GM12892 (cell line): Measurements from ENCODE around the gene FADS6.
"Not testable (repeated sequence)": the region's sequence is repeated elsewhere in the genome, so short reads cannot be mapped to it uniquely, and the experiment has no call there.

Experiments
- DNase-seq: peaks from one replicate; pipeline ENCODE4 v3.0.0; 2011; ENCODE audit not compliant: insufficient read length
- FAIRE-seq: peaks from 2 replicates; lab custom pipeline; 2011; peaks lifted over from hg19 to GRCh38; lab: Jason Lieb, UNC
- POLR2A ChIP-seq: IDR thresholded peaks from 2 replicates; pipeline ENCODE4 v1.6.1; 2011; ENCODE audit warnings: low read depth, low read length, control low read depth
- POLR2AphosphoS5 ChIP-seq: IDR thresholded peaks from 2 replicates; pipeline ENCODE4 v1.6.1; 2011; ENCODE audit warnings: low read depth, low read length, control low read depth
- TAF1 ChIP-seq: IDR thresholded peaks from 2 replicates; pipeline ENCODE4 v1.6.1; 2011; ENCODE audit warnings: low read depth, mild to moderate bottlenecking, control low read depth, low read length, borderline replicate concordance

The FADS6 gene

GRCh38 chr17:74917430-74917829, 24.0 kb upstream of the FADS6 start:
- DNase-seq (no peak), FAIRE-seq (no peak)
- TF ChIP-seq POLR2A (no peak), TAF1 (no peak), POLR2AphosphoS5 (no peak)

DNA sequence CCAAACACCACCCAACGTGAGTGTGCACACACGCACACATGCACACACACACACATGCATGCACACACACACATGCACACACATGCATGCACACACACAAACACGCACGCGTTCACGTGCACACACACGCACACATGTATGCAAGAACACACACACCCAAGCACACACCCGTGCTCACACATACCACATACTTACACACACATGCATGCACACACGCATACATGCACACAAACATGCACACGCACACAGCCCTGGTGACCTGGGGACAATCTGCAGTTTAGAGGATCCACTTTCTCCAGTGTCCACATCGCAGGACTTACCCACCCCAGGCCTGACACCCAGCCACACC, 23.4 kb upstream of the FADS6 start:
- TF ChIP-seq POLR2A: no peak
- no peak for TF ChIP-seq POLR2AphosphoS5
- TF ChIP-seq TAF1: no peak
- DNase-seq (no peak), FAIRE-seq (no peak)

GRCh38 chr17:74916136-74916850, 22.9 kb upstream of the FADS6 start:
- no peak for DNase-seq
- FAIRE-seq: no peak
- TF ChIP-seq POLR2AphosphoS5 (no peak), POLR2A (no peak), TAF1 (no peak)

DNA sequence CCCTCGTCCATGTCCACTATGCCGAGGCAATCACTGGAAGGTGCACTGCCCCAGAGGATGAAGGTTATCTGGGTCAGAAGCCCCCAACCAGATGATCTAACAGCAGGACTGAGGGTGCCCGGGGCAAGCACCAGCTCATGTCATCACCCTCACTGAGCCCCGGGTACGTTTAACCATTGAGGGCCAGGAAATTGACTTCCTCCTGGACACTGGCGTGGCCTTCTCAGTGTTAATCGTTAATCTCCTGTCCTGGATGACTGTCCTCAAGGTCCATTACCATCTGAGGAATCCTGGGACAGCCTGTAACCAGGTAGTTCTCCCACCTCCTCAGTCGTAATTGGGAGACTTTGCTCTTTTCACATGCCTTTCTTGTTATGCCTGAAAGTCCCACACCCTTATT, 18.0 kb upstream of the FADS6 start:
- not testable (repeated sequence) for DNase-seq, FAIRE-seq

GRCh38 chr17:74909097-74909496, 15.7 kb upstream of the FADS6 start:
- DNase-seq, FAIRE-seq: not testable (repeated sequence)

GRCh38 chr17:74907012-74907411, 13.6 kb upstream of the FADS6 start:
- FAIRE-seq (no peak), DNase-seq (no peak)
- TF ChIP-seq TAF1 (no peak), POLR2A (no peak), POLR2AphosphoS5 (no peak)

DNA sequence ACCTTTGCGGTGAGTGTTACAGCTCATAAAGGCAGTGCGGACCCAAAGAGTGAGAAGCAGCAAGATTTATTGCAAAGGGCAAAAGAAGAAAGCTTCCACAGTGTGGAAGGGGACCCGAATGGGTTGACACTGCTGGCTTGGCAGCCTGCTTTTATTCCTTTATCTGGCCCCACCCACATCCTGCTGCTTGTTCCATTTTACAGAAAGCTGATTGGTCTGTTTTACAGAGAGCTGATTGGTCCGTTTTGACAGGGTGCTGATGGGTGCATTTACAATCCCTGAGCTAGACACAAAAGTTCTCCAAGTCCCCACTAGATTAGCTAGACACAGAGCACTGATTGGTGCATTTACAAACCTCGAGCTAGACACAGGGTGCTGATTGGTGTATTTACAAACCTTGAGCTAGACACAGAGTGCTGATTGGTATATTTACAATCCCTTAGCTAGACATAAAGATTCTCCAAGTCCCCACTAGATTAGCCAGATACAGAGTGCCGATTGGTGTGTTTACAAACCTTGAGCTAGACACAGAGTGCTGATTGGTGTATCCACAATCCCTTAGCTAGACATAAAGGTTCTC, 12.9 kb upstream of the FADS6 start:
- FAIRE-seq, DNase-seq: not testable (repeated sequence)

GRCh38 chr17:74904687-74905409, 11.4 kb upstream of the FADS6 start:
- FAIRE-seq (no peak), DNase-seq (no peak)
- TF ChIP-seq TAF1 (no peak), POLR2AphosphoS5 (no peak), POLR2A (no peak)

DNA sequence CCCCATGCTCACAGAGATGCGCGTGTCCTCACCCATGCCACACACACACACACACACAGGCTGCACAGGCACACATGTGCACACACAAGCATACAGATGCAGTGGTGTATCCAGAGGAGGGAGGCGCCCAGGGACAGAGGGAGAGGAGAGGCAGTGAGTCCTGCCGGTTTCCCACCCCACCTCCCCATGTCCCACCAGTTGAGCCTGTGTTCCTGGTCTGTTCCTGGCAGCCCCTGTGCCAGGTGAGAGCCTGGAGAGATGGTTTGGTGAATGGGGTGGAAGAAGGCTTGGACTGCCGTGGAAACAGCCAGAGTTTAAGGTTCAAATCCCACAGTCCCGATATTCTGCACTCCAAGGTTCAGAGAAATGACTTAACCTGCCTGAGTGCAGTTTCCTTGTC, 10.2 kb upstream of the FADS6 start:
- TF ChIP-seq TAF1 (no peak), POLR2A (no peak), POLR2AphosphoS5 (no peak)
- no peak for DNase-seq
- no peak for FAIRE-seq

DNA sequence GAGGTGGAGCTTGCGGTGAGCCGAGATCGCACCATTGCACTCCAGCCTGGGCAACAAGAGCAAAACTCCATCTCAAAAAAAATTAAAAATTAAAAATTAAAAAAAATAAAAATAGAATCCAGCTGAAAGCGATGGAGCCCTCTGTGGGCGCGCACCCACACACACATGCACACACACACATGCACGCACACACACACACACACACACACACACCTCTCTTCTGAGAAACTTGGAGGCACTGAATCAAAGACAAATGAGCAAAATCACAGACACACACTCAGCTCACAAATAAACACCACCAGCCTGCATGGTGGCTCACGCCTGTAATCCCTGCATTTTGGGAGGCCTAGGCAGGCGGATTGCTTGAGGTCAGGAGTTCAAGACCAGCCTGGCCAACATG, 9.6 kb upstream of the FADS6 start:
- no peak for DNase-seq
- TF ChIP-seq POLR2AphosphoS5 (no peak), TAF1 (no peak), POLR2A (no peak)
- no peak for FAIRE-seq

DNA sequence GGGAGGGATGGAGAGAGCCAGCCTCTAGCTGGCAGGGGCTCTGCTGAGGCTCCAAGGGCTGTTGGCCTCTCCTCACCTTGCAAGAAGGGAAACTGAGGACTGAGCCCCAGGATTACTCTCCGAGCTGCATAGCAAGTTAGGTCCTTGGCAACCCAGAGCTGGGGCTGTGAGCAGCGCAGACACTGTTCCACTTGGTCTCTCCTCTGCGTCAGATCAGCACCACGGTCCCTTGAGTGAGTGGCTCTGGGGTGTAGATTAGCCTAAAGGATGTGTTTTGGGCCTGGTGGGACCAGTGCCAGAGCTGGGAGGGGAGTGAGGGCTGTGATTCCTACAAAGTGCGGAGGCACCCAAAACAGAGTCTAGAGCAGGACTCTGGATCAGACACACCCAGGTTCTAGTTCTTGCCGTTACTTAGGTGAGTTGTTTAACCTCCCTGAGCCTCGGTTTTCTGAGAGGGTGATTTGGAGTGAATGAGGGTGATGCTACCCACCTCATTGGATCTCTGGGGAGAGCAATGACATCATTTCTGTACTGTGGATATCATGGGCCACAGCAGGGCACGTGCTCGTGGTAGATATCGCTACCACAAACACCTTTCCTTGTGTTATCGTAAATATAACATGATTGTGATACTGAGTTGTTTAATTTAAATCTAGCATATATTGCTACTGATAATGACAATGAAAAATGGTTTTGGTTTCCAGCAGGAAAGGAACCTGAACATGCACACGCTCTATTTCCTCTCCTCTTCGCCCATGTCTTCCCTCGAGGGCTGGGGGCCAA, 8.1 kb upstream of the FADS6 start:
- no peak for DNase-seq
- no peak for FAIRE-seq
- no peak for TF ChIP-seq TAF1
- TF ChIP-seq POLR2AphosphoS5: no peak
- TF ChIP-seq POLR2A: no peak

GRCh38 chr17:74900208-74900607, 6.8 kb upstream of the FADS6 start:
- DNase-seq (no peak), FAIRE-seq (no peak)
- TF ChIP-seq POLR2A (no peak), TAF1 (no peak), POLR2AphosphoS5 (no peak)
